GM18526 (cell line): ENCODE data around the gene FRMD4A.

ENCODE experiments used
- POLR2A ChIP-seq: IDR thresholded peaks from 3 replicates; pipeline ENCODE4 v1.6.1; 2011; ENCODE audit not compliant: insufficient read length; ENCODE audit errors: extremely low read depth

The FRMD4A gene

GRCh38 chr10:14356921-14357320 lies 26.2 kb upstream of the FRMD4A start:
- no peak for TF ChIP-seq POLR2A

- TF ChIP-seq POLR2A, result no peak
Measured at GRCh38 chr10:14355750-14356149, 25.0 kb upstream of the FRMD4A start.

- TF ChIP-seq POLR2A, result no peak
Measured at GRCh38 chr10:14353291-14353913, 22.7 kb upstream of the FRMD4A start.

GRCh38 chr10:14350006-14350405 lies 19.3 kb upstream of the FRMD4A start:
- no peak for TF ChIP-seq POLR2A

GRCh38 chr10:14349081-14349480 lies 18.4 kb upstream of the FRMD4A start:
- TF ChIP-seq POLR2A, result no peak

- no peak for TF ChIP-seq POLR2A
Measured at GRCh38 chr10:14345262-14345661, 14.5 kb upstream of the FRMD4A start.

- TF ChIP-seq POLR2A, result no peak
Measured at GRCh38 chr10:14340051-14340744, 9.5 kb upstream of the FRMD4A start.

GRCh38 chr10:14336736-14337135 lies 6.0 kb upstream of the FRMD4A start:
- TF ChIP-seq POLR2A, result no peak

GRCh38 chr10:14334771-14335170 lies 4.0 kb upstream of the FRMD4A start:
- no peak for TF ChIP-seq POLR2A

GRCh38 chr10:14333606-14334005 lies 2.9 kb upstream of the FRMD4A start:
- TF ChIP-seq POLR2A, result no peak

- TF ChIP-seq POLR2A, result no peak
Measured at GRCh38 chr10:14332903-14333302, 2.2 kb upstream of the FRMD4A start.

- no peak for TF ChIP-seq POLR2A
Measured at GRCh38 chr10:14329746-14330173, 964 bp downstream of the FRMD4A start.

- TF ChIP-seq POLR2A, result no peak
Measured at GRCh38 chr10:14328881-14329672, 1.6 kb downstream of the FRMD4A start.

- TF ChIP-seq POLR2A, result no peak
Measured at GRCh38 chr10:14327527-14327926, 3.2 kb downstream of the FRMD4A start.

GRCh38 chr10:14326581-14326980 lies 4.1 kb downstream of the FRMD4A start:
- no peak for TF ChIP-seq POLR2A

- TF ChIP-seq POLR2A, result no peak
Measured at GRCh38 chr10:14325325-14325955, 5.3 kb downstream of the FRMD4A start.

- no peak for TF ChIP-seq POLR2A
Measured at GRCh38 chr10:14322526-14323188, 8.1 kb downstream of the FRMD4A start.
